ENCODE measurements around the gene FCRL3. TPM values are rescaled to one million over a fixed set of nuclear protein-coding genes. Genes with fewer than 3 reads are reported as not detected.

Gene FCRL3
- total RNA-seq, 1 experiment from 2014 or later: not detected

GRCh38 chr1:157715736-157716135, 15.2 kb upstream of the FCRL3 start:
- peaks cover 2% of the 10 kb centered on the region for H3K36me3 Mint-ChIP-seq
- ChIA-PET POLR2A (no interaction called here), CTCF (no interaction called here)
- H3K4me3 Mint-ChIP-seq: no peak overlapping the region
- no peak for DNase-seq (ENCODE audit: low spot score)
- no peaks in the 10 kb centered on the region for H3K27me3 Mint-ChIP-seq (ENCODE audit: low read depth)
- no peak overlapping the region for H3K27ac Mint-ChIP-seq
- no peak for TF ChIP-seq NR1H2 (CRISPR knock-in tag; IDR thresholded peaks at IDR 0.05)
- TF ChIP-seq ZNF671 (CRISPR knock-in tag; IDR thresholded peaks at IDR 0.05): no peak
- TF ChIP-seq, protein P1, sequence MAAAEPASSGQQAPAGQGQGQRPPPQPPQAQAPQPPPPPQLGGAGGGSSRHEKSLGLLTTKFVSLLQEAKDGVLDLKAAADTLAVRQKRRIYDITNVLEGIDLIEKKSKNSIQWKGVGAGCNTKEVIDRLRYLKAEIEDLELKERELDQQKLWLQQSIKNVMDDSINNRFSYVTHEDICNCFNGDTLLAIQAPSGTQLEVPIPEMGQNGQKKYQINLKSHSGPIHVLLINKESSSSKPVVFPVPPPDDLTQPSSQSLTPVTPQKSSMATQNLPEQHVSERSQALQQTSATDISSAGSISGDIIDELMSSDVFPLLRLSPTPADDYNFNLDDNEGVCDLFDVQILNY (CRISPR knock-in tag; IDR thresholded peaks at IDR 0.05): no peak
- TF ChIP-seq, protein P2, sequence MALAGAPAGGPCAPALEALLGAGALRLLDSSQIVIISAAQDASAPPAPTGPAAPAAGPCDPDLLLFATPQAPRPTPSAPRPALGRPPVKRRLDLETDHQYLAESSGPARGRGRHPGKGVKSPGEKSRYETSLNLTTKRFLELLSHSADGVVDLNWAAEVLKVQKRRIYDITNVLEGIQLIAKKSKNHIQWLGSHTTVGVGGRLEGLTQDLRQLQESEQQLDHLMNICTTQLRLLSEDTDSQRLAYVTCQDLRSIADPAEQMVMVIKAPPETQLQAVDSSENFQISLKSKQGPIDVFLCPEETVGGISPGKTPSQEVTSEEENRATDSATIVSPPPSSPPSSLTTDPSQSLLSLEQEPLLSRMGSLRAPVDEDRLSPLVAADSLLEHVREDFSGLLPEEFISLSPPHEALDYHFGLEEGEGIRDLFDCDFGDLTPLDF (CRISPR knock-in tag; IDR thresholded peaks at IDR 0.05): no peak
- TF ChIP-seq GRHL2 (CRISPR knock-in tag; IDR thresholded peaks at IDR 0.05; ENCODE audit: insufficient replicate concordance, severe bottlenecking): no peak
- TF ChIP-seq, protein P3, sequence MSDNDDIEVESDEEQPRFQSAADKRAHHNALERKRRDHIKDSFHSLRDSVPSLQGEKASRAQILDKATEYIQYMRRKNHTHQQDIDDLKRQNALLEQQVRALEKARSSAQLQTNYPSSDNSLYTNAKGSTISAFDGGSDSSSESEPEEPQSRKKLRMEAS (CRISPR knock-in tag; IDR thresholded peaks at IDR 0.05): no peak
- no peak for TF ChIP-seq NR2C2 (CRISPR knock-in tag; IDR thresholded peaks at IDR 0.05)
- no peak for TF ChIP-seq NFYB (CRISPR knock-in tag; conservative IDR thresholded peaks at IDR 0.05; ENCODE audit: low read depth)
- no peak for TF ChIP-seq MLX (CRISPR knock-in tag; IDR thresholded peaks at IDR 0.05)
- TF ChIP-seq ELF4 (CRISPR knock-in tag; IDR thresholded peaks at IDR 0.05; ENCODE audit: low read depth): no peak
- TF ChIP-seq TEAD4 (CRISPR knock-in tag; IDR thresholded peaks at IDR 0.05): no peak
- no peak for TF ChIP-seq ZNF423 (CRISPR knock-in tag; IDR thresholded peaks at IDR 0.05)
- peaks cover 10% of the 10 kb centered on the region for H3K9me3 Mint-ChIP-seq
- no peak for ATAC-seq
- H3K4me1 Mint-ChIP-seq: no peaks in the 10 kb centered on the region

- no peaks in the 10 kb centered on the region for H3K4me1 Mint-ChIP-seq
- H3K27ac Mint-ChIP-seq: no peak overlapping the region
- no peaks in the 10 kb centered on the region; the same call in none of the 2 replicates for H3K27me3 Mint-ChIP-seq (ENCODE audit: low read depth)
- CTCF ChIA-PET: interaction anchor here (1.1 kb wide), 1 partner anchor 206 kb away, joined by 5 read pairs; no protein-coding TSS in a partner anchor
- POLR2A ChIA-PET: no interaction called here
- ATAC-seq: no peak
- no peak for DNase-seq (ENCODE audit: low spot score)
- no peak overlapping the region for H3K4me3 Mint-ChIP-seq
- 0 out of 2 replicates have a peak, but pooled peaks cover 3% of the 10 kb centered on the region for H3K9me3 Mint-ChIP-seq
- H3K36me3 Mint-ChIP-seq: no peaks in the 10 kb centered on the region
- TF ChIP-seq FOXK1 (CRISPR knock-in tag; IDR thresholded peaks at IDR 0.05): no peak
- TF ChIP-seq, protein P4, sequence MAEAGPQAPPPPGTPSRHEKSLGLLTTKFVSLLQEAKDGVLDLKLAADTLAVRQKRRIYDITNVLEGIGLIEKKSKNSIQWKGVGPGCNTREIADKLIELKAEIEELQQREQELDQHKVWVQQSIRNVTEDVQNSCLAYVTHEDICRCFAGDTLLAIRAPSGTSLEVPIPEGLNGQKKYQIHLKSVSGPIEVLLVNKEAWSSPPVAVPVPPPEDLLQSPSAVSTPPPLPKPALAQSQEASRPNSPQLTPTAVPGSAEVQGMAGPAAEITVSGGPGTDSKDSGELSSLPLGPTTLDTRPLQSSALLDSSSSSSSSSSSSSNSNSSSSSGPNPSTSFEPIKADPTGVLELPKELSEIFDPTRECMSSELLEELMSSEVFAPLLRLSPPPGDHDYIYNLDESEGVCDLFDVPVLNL (CRISPR knock-in tag; IDR thresholded peaks at IDR 0.05; ENCODE audit: borderline replicate concordance, low read depth): no peak
- TF ChIP-seq MLX (CRISPR knock-in tag; IDR thresholded peaks at IDR 0.05): no peak
- TF ChIP-seq, protein P5, sequence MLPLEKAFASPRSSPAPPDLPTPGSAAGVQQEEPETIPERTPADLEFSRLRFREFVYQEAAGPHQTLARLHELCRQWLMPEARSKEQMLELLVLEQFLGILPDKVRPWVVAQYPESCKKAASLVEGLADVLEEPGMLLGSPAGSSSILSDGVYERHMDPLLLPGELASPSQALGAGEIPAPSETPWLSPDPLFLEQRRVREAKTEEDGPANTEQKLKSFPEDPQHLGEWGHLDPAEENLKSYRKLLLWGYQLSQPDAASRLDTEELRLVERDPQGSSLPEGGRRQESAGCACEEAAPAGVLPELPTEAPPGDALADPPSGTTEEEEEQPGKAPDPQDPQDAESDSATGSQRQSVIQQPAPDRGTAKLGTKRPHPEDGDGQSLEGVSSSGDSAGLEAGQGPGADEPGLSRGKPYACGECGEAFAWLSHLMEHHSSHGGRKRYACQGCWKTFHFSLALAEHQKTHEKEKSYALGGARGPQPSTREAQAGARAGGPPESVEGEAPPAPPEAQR (CRISPR knock-in tag; IDR thresholded peaks at IDR 0.05): no peak
- TF ChIP-seq NFE2L1 (CRISPR knock-in tag; IDR thresholded peaks at IDR 0.05): no peak
- no peak for TF ChIP-seq EMX1 (CRISPR knock-in tag; IDR thresholded peaks at IDR 0.05)
- TF ChIP-seq, protein P6, sequence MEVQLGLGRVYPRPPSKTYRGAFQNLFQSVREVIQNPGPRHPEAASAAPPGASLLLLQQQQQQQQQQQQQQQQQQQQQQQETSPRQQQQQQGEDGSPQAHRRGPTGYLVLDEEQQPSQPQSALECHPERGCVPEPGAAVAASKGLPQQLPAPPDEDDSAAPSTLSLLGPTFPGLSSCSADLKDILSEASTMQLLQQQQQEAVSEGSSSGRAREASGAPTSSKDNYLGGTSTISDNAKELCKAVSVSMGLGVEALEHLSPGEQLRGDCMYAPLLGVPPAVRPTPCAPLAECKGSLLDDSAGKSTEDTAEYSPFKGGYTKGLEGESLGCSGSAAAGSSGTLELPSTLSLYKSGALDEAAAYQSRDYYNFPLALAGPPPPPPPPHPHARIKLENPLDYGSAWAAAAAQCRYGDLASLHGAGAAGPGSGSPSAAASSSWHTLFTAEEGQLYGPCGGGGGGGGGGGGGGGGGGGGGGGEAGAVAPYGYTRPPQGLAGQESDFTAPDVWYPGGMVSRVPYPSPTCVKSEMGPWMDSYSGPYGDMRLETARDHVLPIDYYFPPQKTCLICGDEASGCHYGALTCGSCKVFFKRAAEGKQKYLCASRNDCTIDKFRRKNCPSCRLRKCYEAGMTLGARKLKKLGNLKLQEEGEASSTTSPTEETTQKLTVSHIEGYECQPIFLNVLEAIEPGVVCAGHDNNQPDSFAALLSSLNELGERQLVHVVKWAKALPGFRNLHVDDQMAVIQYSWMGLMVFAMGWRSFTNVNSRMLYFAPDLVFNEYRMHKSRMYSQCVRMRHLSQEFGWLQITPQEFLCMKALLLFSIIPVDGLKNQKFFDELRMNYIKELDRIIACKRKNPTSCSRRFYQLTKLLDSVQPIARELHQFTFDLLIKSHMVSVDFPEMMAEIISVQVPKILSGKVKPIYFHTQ (CRISPR knock-in tag; IDR thresholded peaks at IDR 0.05): no peak
- no peak for TF ChIP-seq ATF2 (CRISPR knock-in tag; IDR thresholded peaks at IDR 0.05; ENCODE audit: borderline replicate concordance, low read depth)
- no peak for TF ChIP-seq CREM (CRISPR knock-in tag; IDR thresholded peaks at IDR 0.05)
- TF ChIP-seq CBFB (CRISPR knock-in tag; IDR thresholded peaks at IDR 0.05; ENCODE audit: low read depth): no peak
- no peak for TF ChIP-seq ZNF396 (CRISPR knock-in tag; IDR thresholded peaks at IDR 0.05; ENCODE audit: borderline replicate concordance)
Measured at GRCh38 chr1:157711802-157712201, 11.2 kb upstream of the FCRL3 start.

All from WTC11 (cell line).